ENCODE results near the gene DEFB131B.
"Not testable (repeated sequence)": the region's sequence is repeated elsewhere in the genome, so short reads cannot be mapped to it uniquely, and the experiment has no call there.

DEFB131B gene

GRCh38 chr11:71895961-71896360 lies 17.7 kb downstream of the DEFB131B start:
- Histone ChIP-seq H3K9ac (ENCODE audit: low read depth, low read length, poor library complexity, severe bottlenecking) (no peak overlapping the region), H3K4me3 (ENCODE audit: low read length, poor library complexity, severe bottlenecking) (no peak overlapping the region), H3K4me1 (ENCODE audit: insufficient read depth, low read length, poor library complexity, severe bottlenecking) (no peaks in the 10 kb centered on the region), H4K20me1 (ENCODE audit: insufficient read depth, low read length, poor library complexity, severe bottlenecking) (no peaks in the 10 kb centered on the region), H3K9me2 (replicated peaks; ENCODE audit: low read depth, low read length) (no peaks in the 10 kb centered on the region), H2AFZ (ENCODE audit: low read length) (no peak overlapping the region), H3K79me2 (ENCODE audit: insufficient read depth, low read length) (no peaks in the 10 kb centered on the region), H3K9me3 (ENCODE audit: insufficient read depth, low read depth, low read length) (no peaks in the 10 kb centered on the region), H3K4me2 (ENCODE audit: low read depth, low read length, poor library complexity, severe bottlenecking) (no peak overlapping the region), H3K27me3 (ENCODE audit: insufficient read depth, low read length, poor library complexity, severe bottlenecking) (no peaks in the 10 kb centered on the region), H3K36me3 (ENCODE audit: insufficient read depth, low read length) (no peaks in the 10 kb centered on the region), H3F3A (ENCODE audit: low read depth) (no peaks in the 10 kb centered on the region)
- TF ChIP-seq CTCF (conservative IDR thresholded peaks at IDR 0.05; ENCODE audit: low read length) = no peak
- no peak for TF ChIP-seq EZH2phosphoT487 (IDR thresholded peaks at IDR 0.05; ENCODE audit: borderline replicate concordance)

GRCh38 chr11:71901137-71901536 lies 22.9 kb downstream of the DEFB131B start:
- H3K4me1 ChIP-seq (ENCODE audit: insufficient read depth, low read length, poor library complexity, severe bottlenecking); H3K9me3 ChIP-seq (ENCODE audit: insufficient read depth, low read depth, low read length); H3K9ac ChIP-seq (ENCODE audit: low read depth, low read length, poor library complexity, severe bottlenecking); H2AFZ ChIP-seq (ENCODE audit: low read length); H3K4me3 ChIP-seq (ENCODE audit: low read length, poor library complexity, severe bottlenecking); H3K79me2 ChIP-seq (ENCODE audit: insufficient read depth, low read length); H3K4me2 ChIP-seq (ENCODE audit: low read depth, low read length, poor library complexity, severe bottlenecking); H3K27me3 ChIP-seq (ENCODE audit: insufficient read depth, low read length, poor library complexity, severe bottlenecking); H4K20me1 ChIP-seq (ENCODE audit: insufficient read depth, low read length, poor library complexity, severe bottlenecking); H3K9me2 ChIP-seq (replicated peaks; ENCODE audit: low read depth, low read length); H3F3A ChIP-seq (ENCODE audit: low read depth); H3K36me3 ChIP-seq (ENCODE audit: insufficient read depth, low read length): not testable (repeated sequence)

DNA sequence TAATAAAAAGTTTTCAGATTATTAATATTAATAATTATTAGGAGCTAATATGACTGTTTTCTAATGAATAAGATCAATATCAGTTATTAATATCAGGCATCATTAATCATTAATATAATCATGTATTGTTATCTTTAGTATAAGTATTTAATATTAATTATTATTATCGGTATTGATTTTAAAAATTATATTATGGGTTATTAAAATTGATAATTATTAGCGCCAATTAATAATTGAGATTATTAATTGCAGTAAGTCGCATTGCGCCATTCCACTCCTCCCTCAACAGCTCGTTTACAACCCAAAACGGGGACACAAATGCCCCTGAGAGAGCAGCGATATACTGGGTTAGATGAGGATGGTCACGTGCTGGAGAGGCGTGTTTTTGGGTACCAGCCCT lies 30.0 kb downstream of the DEFB131B start:
- no peaks in the 10 kb centered on the region for H3K27me3 ChIP-seq (ENCODE audit: insufficient read depth, low read length, poor library complexity, severe bottlenecking)
- H3K36me3 ChIP-seq (ENCODE audit: insufficient read depth, low read length) = no peaks in the 10 kb centered on the region
- TF ChIP-seq CTCF (conservative IDR thresholded peaks at IDR 0.05; ENCODE audit: low read length) = no peak
- TF ChIP-seq EZH2phosphoT487 (IDR thresholded peaks at IDR 0.05; ENCODE audit: borderline replicate concordance) = no peak
- H3F3A ChIP-seq (ENCODE audit: low read depth) = no peaks in the 10 kb centered on the region
- H2AFZ ChIP-seq (ENCODE audit: low read length) = no peak overlapping the region
- H3K9ac ChIP-seq (ENCODE audit: low read depth, low read length, poor library complexity, severe bottlenecking) = no peak overlapping the region
- H3K4me2 ChIP-seq (ENCODE audit: low read depth, low read length, poor library complexity, severe bottlenecking) = no peak overlapping the region
- H3K79me2 ChIP-seq (ENCODE audit: insufficient read depth, low read length) = no peaks in the 10 kb centered on the region
- no peak overlapping the region for H3K4me3 ChIP-seq (ENCODE audit: low read length, poor library complexity, severe bottlenecking)
- no peaks in the 10 kb centered on the region for H3K9me2 ChIP-seq (replicated peaks; ENCODE audit: low read depth, low read length)
- H3K9me3 ChIP-seq (ENCODE audit: insufficient read depth, low read depth, low read length) = no peaks in the 10 kb centered on the region
- H3K4me1 ChIP-seq (ENCODE audit: insufficient read depth, low read length, poor library complexity, severe bottlenecking) = no peaks in the 10 kb centered on the region
- H4K20me1 ChIP-seq (ENCODE audit: insufficient read depth, low read length, poor library complexity, severe bottlenecking) = no peaks in the 10 kb centered on the region

- not testable (repeated sequence) for H2AFZ ChIP-seq (ENCODE audit: low read length); H3K4me2 ChIP-seq (ENCODE audit: low read depth, low read length, poor library complexity, severe bottlenecking); H4K20me1 ChIP-seq (ENCODE audit: insufficient read depth, low read length, poor library complexity, severe bottlenecking); H3K4me3 ChIP-seq (ENCODE audit: low read length, poor library complexity, severe bottlenecking); H3K4me1 ChIP-seq (ENCODE audit: insufficient read depth, low read length, poor library complexity, severe bottlenecking); H3K9me2 ChIP-seq (replicated peaks; ENCODE audit: low read depth, low read length); H3K36me3 ChIP-seq (ENCODE audit: insufficient read depth, low read length); H3K79me2 ChIP-seq (ENCODE audit: insufficient read depth, low read length); H3K9me3 ChIP-seq (ENCODE audit: insufficient read depth, low read depth, low read length); H3K9ac ChIP-seq (ENCODE audit: low read depth, low read length, poor library complexity, severe bottlenecking); H3K27me3 ChIP-seq (ENCODE audit: insufficient read depth, low read length, poor library complexity, severe bottlenecking); H3F3A ChIP-seq (ENCODE audit: low read depth)
Observed at GRCh38 chr11:71910775-71911174, 32.5 kb downstream of the DEFB131B start.

- not testable (repeated sequence) for H4K20me1 ChIP-seq (ENCODE audit: insufficient read depth, low read length, poor library complexity, severe bottlenecking); H3K27me3 ChIP-seq (ENCODE audit: insufficient read depth, low read length, poor library complexity, severe bottlenecking); H3F3A ChIP-seq (ENCODE audit: low read depth); H3K4me1 ChIP-seq (ENCODE audit: insufficient read depth, low read length, poor library complexity, severe bottlenecking); H3K9me3 ChIP-seq (ENCODE audit: insufficient read depth, low read depth, low read length); H3K9me2 ChIP-seq (replicated peaks; ENCODE audit: low read depth, low read length); H3K9ac ChIP-seq (ENCODE audit: low read depth, low read length, poor library complexity, severe bottlenecking); H2AFZ ChIP-seq (ENCODE audit: low read length); H3K4me3 ChIP-seq (ENCODE audit: low read length, poor library complexity, severe bottlenecking); H3K36me3 ChIP-seq (ENCODE audit: insufficient read depth, low read length); H3K4me2 ChIP-seq (ENCODE audit: low read depth, low read length, poor library complexity, severe bottlenecking); H3K79me2 ChIP-seq (ENCODE audit: insufficient read depth, low read length)
Observed at GRCh38 chr11:71911321-71911985, 33.2 kb downstream of the DEFB131B start.

DNA sequence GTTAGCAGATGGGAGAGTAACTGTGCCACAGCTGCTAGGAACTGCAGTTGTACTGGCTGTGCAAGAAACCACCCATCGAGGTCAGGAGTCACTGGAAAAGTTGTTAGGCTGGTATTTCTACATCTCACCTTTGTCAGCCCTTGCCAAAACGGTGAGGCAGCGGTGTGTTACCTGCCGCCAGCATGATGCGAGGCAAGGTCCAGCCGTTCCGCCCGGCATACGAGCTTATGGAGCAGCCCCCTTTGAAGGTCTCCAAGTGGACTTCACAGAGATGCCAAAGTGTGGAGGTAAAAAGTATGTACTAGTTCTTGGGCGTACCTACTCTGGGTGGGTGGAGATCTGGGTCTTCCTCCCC lies 33.7 kb downstream of the DEFB131B start:
- H2AFZ ChIP-seq (ENCODE audit: low read length); H3K4me3 ChIP-seq (ENCODE audit: low read length, poor library complexity, severe bottlenecking); H3F3A ChIP-seq (ENCODE audit: low read depth); H3K36me3 ChIP-seq (ENCODE audit: insufficient read depth, low read length); H3K4me2 ChIP-seq (ENCODE audit: low read depth, low read length, poor library complexity, severe bottlenecking); H3K4me1 ChIP-seq (ENCODE audit: insufficient read depth, low read length, poor library complexity, severe bottlenecking); H3K9ac ChIP-seq (ENCODE audit: low read depth, low read length, poor library complexity, severe bottlenecking); H3K9me3 ChIP-seq (ENCODE audit: insufficient read depth, low read depth, low read length); H4K20me1 ChIP-seq (ENCODE audit: insufficient read depth, low read length, poor library complexity, severe bottlenecking); H3K79me2 ChIP-seq (ENCODE audit: insufficient read depth, low read length); H3K27me3 ChIP-seq (ENCODE audit: insufficient read depth, low read length, poor library complexity, severe bottlenecking); H3K9me2 ChIP-seq (replicated peaks; ENCODE audit: low read depth, low read length): not testable (repeated sequence)

All from Loucy (cell line).